SK-N-MC (cell line): Measurements from ENCODE around the gene NR2C2.

Experiments used
- EZH2 ChIP-seq: fragments of 200-600 bp; sonication (generic); IDR thresholded peaks from one replicate; pipeline ENCODE4 v1.6.1; 2017; ENCODE audit warnings: antibody characterized with exemption
- FOXP2 ChIP-seq: optimal IDR thresholded peaks from 2 replicates; pipeline ENCODE3; 2011; ENCODE audit warnings: mild to moderate bottlenecking, moderate library complexity; ENCODE audit not compliant: insufficient read depth; ENCODE audit errors: extremely low read length, control extremely low read depth
- POLR2AphosphoS5 ChIP-seq: IDR thresholded peaks from 2 replicates; pipeline ENCODE4 v1.6.1; 2012; ENCODE audit warnings: mild to moderate bottlenecking, low read depth, low read length, borderline replicate concordance

- no peak for TF ChIP-seq EZH2
- no peak for TF ChIP-seq POLR2AphosphoS5
- TF ChIP-seq FOXP2: no peak
Measured at GRCh38 chr3:15045667-15046066, 98.3 kb downstream of the NR2C2 start.
